ENCODE measurements around the gene MTA2.

The MTA2 gene

DNA sequence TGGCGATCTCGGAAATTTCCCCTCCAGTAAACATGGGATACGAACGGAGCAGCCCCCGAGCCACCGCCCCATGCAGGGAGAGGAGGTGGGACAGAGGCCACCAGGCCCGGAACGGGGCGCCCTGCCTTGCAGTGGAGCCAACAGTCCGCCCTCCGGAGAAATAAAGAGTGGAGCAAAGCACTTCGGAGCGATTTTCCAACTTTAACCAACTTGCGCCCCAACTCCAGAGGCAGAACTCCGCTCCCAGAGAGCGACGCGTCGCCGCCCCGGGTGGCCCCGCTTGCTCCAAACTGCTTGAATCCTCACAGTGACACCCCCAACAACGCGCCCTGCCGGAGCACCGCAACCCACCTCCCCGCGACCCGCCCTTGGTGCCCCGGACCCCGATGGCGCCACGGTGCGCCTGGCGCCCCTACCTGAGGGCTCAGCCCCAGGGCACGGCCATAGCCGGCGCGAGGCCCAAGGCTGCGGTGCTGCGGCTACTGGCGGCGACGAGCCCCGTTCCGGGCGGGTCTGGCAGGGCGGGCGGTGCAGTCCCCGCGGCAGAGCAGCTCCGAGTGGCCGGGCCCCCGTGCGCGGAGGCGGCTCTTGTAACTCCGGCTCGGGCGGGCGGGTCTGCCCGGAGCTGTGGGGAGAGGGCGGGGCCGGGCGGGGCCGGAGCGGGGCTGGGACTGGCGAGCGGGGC, 55.3 kb downstream of the MTA2 start, which contains the start of gene AHNAK:
TSS of gene AHNAK (minus strand) at position 563 of the 685 bp plus-strand sequence. CDS start 10,708 bp downstream, outside the sequence.
- no peak for DNase-seq (ENCODE audit: low spot score)

DNA sequence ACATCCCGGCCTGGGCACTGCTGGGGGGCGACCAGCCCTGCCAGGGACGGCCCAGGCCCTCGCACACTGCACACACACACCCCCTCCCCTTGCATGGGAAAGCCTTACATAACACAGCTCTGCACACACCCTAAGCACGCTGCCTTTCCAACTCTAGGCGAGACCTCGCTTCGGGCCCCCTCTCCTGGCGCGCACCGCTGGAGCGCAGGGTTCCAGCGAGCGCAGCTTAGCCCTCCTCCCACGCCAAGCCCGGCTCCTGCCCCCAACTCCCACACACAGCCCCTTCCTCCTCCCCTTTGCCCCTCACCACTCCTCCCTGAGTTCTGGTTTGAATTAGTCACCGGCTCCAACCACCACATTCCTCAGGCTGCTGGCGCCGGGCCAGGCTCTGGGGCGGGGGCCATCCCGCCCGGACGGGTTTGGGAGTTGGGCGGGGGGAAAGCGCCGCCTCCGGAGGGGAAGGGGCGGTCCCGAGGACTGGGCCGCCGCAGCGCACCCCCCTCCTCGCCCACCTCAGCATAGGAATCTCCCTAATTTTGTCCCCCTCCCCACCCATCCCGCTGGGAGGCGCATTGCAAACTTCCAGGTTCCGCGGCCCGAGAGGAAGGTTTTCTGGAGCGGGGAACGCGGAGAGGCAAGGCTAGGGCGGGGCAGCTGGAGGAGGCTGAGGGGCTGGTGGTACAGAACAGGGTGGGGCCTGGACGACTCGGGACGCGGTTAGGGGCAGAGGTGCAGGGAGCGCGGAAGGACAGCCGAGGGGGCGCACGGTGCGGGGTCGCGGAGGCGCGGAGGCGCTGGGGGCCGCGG, 56.0 kb downstream of the MTA2 start:
- no peak for DNase-seq (ENCODE audit: low spot score)

DNA sequence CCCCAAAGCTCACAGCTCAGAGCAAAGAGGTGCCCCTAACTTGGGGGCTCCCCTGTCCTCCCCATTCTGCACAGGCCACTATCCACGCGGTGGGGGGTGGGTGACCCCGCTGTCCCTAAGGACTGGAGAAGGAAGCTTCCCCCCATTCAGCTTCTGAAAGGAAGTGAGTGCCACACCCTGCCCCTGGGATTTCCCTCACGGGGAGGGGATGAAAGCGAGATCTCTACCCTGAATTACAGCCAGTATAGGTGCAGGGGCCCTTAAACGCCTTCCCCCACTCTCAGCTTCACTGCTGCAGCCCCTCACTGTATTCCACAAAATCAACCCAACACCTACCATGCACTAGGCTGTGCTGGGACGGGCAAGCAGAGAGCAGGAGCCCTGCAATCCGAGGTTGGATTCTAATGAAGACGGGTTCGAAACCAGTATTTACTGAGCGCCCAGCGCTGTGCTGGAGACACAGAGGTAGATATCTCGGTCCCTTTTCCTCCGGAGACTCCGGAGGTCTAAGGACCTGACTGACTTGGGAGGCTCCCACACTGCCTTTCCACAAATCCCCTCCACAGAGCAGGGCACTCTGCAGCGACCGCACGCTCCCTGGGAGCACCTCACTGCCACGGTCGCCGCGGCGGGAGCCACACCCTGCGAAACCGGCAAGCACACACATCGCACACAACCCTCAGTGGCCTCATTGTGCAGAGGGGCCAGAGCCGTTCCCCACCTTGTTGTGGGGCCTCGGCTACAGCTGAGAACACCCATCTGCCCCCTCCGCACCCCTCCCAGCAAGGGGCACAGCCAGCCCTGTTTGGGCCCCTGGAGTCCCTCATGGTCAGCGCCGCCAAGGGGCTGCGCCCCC, 56.9 kb downstream of the MTA2 start:
- DNase-seq (ENCODE audit: low spot score), result no peak

DNA sequence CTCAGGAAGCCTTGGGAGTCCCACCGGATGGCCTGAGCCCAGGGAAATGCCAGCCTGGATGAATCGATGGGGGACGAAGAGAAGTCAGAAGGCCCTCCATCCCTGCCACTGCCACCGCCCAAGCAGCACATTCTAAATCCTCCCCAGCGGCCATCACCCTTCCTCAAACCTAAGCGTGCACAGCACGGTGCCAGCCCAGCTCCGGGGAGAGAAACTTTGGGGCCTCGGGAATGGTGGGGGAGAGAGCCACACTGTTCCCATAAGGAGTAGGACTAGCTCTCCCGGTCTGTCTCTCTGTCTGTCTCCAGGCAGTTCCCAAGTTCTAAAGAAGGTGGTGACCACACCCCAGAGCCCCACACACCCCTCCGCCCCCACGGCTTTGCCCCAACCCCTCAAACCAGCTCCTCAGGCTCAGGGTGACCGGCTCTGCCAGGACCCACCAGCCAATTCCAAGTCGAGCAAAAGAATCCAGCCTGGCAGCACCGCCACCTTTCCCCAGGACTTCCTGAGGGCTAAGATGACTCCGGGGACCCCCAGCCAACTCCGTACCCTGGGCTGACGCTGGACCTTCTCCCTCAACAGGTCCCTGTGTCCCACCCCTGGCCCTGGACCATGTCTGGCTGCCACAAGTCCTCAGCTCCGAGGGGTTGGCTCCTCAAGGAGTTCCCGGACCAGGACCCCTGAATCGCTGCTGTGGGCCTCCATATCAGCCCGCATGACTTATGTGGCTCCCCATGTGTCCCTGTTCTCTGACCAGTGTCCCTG, 57.8 kb downstream of the MTA2 start:
- DNase-seq (ENCODE audit: low spot score), result no peak

Data from globus pallidus (tissue), 1 donor.